GM12878 (cell line): ENCODE data around the gene OR10G3. TPM values are rescaled to one million over a fixed set of nuclear protein-coding genes. Genes with fewer than 3 reads are reported as not detected.

Experiments
- ATAC-seq: fragments of 200-7000 bp; cut with Tn5 transposase; 3 replicates; pipeline ENCODE4 v1.9.1; 2020; ENCODE audit warnings: mild to moderate bottlenecking, moderate library complexity
- BruUV-seq: library from RNA; stranded (reverse); fragments of 400-500 nt; replicated peaks from 2 replicates; lab custom pipeline; 2021; lab: Mats Ljungman, UMichigan
- CTCF ChIA-PET: fragments of 300-600 bp; sonication (Branson Sonifier 250); formaldehyde crosslinking; extraction: SDS; loops from one replicate; lab custom pipeline; 2021; ENCODE audit warnings: inconsistent platforms; lab: Yijun Ruan, JAX
- POLR2A ChIA-PET: fragments of 350-600 bp; formaldehyde crosslinking; extraction: SDS; loops from one replicate; lab custom pipeline; 2021; ENCODE audit warnings: inconsistent platforms; lab: Charles Lee
- RAD21 ChIA-PET: fragments of 300-600 bp; sonication (Branson Sonifier 250); formaldehyde crosslinking; loops from one replicate; lab custom pipeline; 2023; ENCODE audit warnings: antibody characterized with exemption; ENCODE audit not compliant: unreplicated experiment; lab: Charles Lee
- SMC1A ChIA-PET: fragments of 300-600 bp; sonication (Branson Sonifier 250); formaldehyde crosslinking; loops from one replicate; lab custom pipeline; 2023; ENCODE audit not compliant: unreplicated experiment, uncharacterized antibody; lab: Charles Lee
- DNase-seq: peaks from one replicate; pipeline ENCODE4 v3.0.0-alpha.2; 2011; ENCODE audit warnings: low read depth, low spot score
- FAIRE-seq: peaks from 3 replicates; lab custom pipeline; 2011; peaks lifted over from hg19 to GRCh38; lab: Jason Lieb, UNC
- H2AFZ ChIP-seq: 2 replicates; pipeline ENCODE4 v1.6.0; 2011; ENCODE audit warnings: low read depth, low read length, control low read depth; ENCODE audit not compliant: control insufficient read depth
- H3K27ac ChIP-seq: 2 replicates; pipeline ENCODE4 v1.5.1; 2011; ENCODE audit warnings: control low read depth; ENCODE audit not compliant: control insufficient read depth, insufficient read depth
- H3K27me3 ChIP-seq, 2 experiments: replicated peaks in 1 of 2; 2 replicates each; pipeline versions ENCODE4 v1.6.0 to v1.6.1; 2011; ENCODE audit warnings: low read length in 1 of 2; ENCODE audit not compliant: control insufficient read depth in 2 of 2, insufficient read depth in 2 of 2
- H3K36me3 ChIP-seq, 2 experiments: 2 replicates each; pipeline ENCODE4 v1.5.1; 2011; ENCODE audit warnings: low read length in 1 of 2; ENCODE audit not compliant: control insufficient read depth in 2 of 2, insufficient read depth in 2 of 2
- H3K4me1 ChIP-seq: 2 replicates; pipeline ENCODE4 v1.6.1; 2011; ENCODE audit warnings: mild to moderate bottlenecking, low read length, moderate library complexity, mixed read lengths; ENCODE audit not compliant: control insufficient read depth, insufficient read depth
- H3K4me2 ChIP-seq: 2 replicates; pipeline ENCODE4 v1.6.0; 2011; ENCODE audit warnings: control low read depth; ENCODE audit not compliant: control insufficient read depth, insufficient read depth
- H3K4me3 ChIP-seq: fragments of 200-600 bp; sonication (generic); 2 replicates; pipeline ENCODE4 v1.5.1; 2016
- H3K79me2 ChIP-seq: 2 replicates; pipeline ENCODE4 v1.6.0; 2011; ENCODE audit warnings: low read length; ENCODE audit not compliant: control insufficient read depth, insufficient read depth
- H3K9ac ChIP-seq: 2 replicates; pipeline ENCODE4 v1.8.0; 2011; ENCODE audit warnings: low read length, control low read depth, mixed read lengths; ENCODE audit not compliant: control insufficient read depth, insufficient read depth
- H3K9me3 ChIP-seq: replicated peaks from 3 replicates; pipeline ENCODE4 v1.5.1; 2011; ENCODE audit warnings: mild to moderate bottlenecking, low read length; ENCODE audit not compliant: control insufficient read depth, insufficient read depth
- H4K20me1 ChIP-seq: 2 replicates; pipeline ENCODE4 v1.6.0; 2011; ENCODE audit not compliant: control insufficient read depth, insufficient read depth
- ATF7 ChIP-seq: fragments of 450-650 bp; IDR thresholded peaks from 2 replicates; pipeline ENCODE4 v1.6.1; 2016; ENCODE audit warnings: low read depth, mild to moderate bottlenecking
- CEBPB ChIP-seq, 2 experiments: fragments of 150-350 bp in 1 of 2; IDR thresholded peaks; 2 replicates each; pipeline ENCODE4 v1.6.1; 2012 to 2014; ENCODE audit warnings: low read depth in 2 of 2, low read length in 2 of 2, borderline replicate concordance in 1 of 2, inconsistent platforms in 1 of 2
- FOXK2 ChIP-seq: fragments of 450-650 bp; IDR thresholded peaks from 2 replicates; pipeline ENCODE4 v1.6.1; 2017; ENCODE audit warnings: mild to moderate bottlenecking, moderate library complexity
- FOXM1 ChIP-seq: IDR thresholded peaks from 2 replicates; pipeline ENCODE4 v1.6.1; 2012; ENCODE audit warnings: low read depth, mild to moderate bottlenecking, inconsistent platforms, low read length, moderate library complexity
- GABPA ChIP-seq: IDR thresholded peaks from 2 replicates; pipeline ENCODE4 v1.6.1; 2014; ENCODE audit warnings: antibody characterized with exemption, low read depth, mild to moderate bottlenecking, inconsistent platforms
- IKZF1 ChIP-seq: fragments of 450-650 bp; conservative IDR thresholded peaks from 2 replicates; pipeline ENCODE4 v1.6.1; 2017; ENCODE audit warnings: antibody characterized with exemption, mild to moderate bottlenecking
- PAX5 ChIP-seq: IDR thresholded peaks from 2 replicates; pipeline ENCODE4 v1.6.1; 2011; ENCODE audit warnings: low read depth, low read length, borderline replicate concordance
- WGBS: methylation state at CpG from one replicate; pipeline ENCODE4 v1.1.6; 2016; ENCODE audit warnings: low lambda C conversion rate; ENCODE audit not compliant: insufficient replicate concordance, insufficient coverage; ENCODE audit errors: missing lambda C conversion rate; 5-methylcytosine and 5-hydroxymethylcytosine counted together
- in situ Hi-C: fragments of 300-500 bp; cut with MboI; formaldehyde crosslinking; loops from 9 replicates; pipeline ENCODE4 v1.14.3; 2018; ENCODE audit warnings: mixed read lengths
- intact Hi-C: fragments of 100-400 bp; cut with micrococcal nuclease; formaldehyde crosslinking; loops from one replicate; pipeline ENCODE4 v1.14.2; 2022; ENCODE audit not compliant: unreplicated experiment
- polyA plus RNA-seq, 11 experiments: library from polyadenylated mRNA; depleted of rRNA in 4 of 11; unstranded in 6 of 11; stranded (reverse) in 5 of 11; fragments of >200 nt; fragmentation: Nextera tagmentation in 4 of 11; fragmentation: Illumina TruSeq in 1 of 11; extraction: Ambion mirVana in 4 of 11; extraction: Trizol in 1 of 11; gene quantifications; 1 replicate in 1 of 11; 2 replicates in 10 of 11; pipeline versions ENCODE4 v1.2.1 to v1.2.3, GENCODE V29; 2011 to 2016; ENCODE audit warnings: inconsistent platforms in 2 of 11, missing spikeins in 2 of 11, low read depth in 1 of 11
- total RNA-seq, 4 experiments: library from RNA; depleted of rRNA in 3 of 4; stranded (reverse); fragments of >200 nt in 3 of 4; fragmentation: Illumina TruSeq in 1 of 4; extraction: Trizol in 1 of 4; gene quantifications; 2 replicates each; pipeline versions ENCODE4 v1.2.1 to v1.2.3, GENCODE V29; 2013 to 2021

OR10G3 gene
- total and polyA plus RNA-seq, 10 of the 15 experiments (the other 5 are each of a cell fraction or from before 2014, with no cell fraction given) = not detected

DNA sequence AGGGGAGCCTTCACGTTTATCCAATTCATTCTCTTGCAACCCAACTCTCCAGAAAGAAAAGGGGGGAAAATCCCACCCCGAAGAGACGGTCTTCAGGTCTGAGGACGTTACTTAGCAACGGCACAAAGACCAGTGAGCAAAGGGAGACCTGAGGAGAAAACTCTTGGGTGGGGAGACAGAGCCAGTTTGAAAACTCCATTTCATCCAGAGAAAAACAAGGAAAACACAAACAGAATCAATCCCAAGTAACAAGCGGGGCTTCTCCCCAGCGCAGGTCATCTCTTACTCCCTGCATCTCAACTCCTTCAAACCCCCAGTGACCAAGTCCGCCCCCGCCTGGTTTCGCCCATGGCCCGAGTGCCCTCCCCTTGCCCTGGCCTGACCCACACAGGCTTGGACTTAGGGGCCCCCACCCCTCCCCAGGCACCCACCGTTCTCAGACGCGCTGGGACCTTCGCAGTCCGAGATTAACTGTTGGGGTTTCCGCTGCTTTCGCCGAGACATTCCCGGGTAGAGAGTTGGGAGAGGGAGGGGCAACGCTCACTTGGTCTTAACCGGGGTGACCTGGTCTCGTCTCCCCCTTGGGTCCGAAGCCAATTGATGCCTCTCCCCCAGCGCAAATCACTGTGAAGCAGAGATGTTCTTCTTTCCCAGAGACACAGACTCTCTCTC is 43.3 kb downstream of the OR10G3 start:
- ChIA-PET POLR2A (no interaction called here), SMC1A (interaction anchor here (0.6 to 2.8 kb wide), 8 partner anchors 10 to 64 kb away, joined by 3 to 10 read pairs (median 3); partner anchors contain the start of genes METTL3 and SALL2), RAD21 (interaction anchor here (1.0 to 1.2 kb wide), 3 partner anchors 10 to 38 kb away, joined by 3 to 6 read pairs (median 4); partner anchors contain the start of gene SALL2), CTCF (interaction anchor here (0.8 to 2.2 kb wide), 4 partner anchors 10 to 48 kb away, joined by 3 to 10 read pairs (median 4); partner anchors contain the start of gene SALL2)
- FAIRE-seq = no peak
- 6% methylated on average over 21 of the region's 25 CpGs for WGBS
- peak; percentile 64 for ATAC-seq
- TF ChIP-seq FOXM1 (no peak), ATF7 (no peak), PAX5 (no peak), CEBPB (IDR thresholded peaks at IDR 0.05; ENCODE audit: borderline replicate concordance in 1 of 2, low read depth in 2 of 2, low read length in 2 of 2) (no peak), IKZF1 (0 out of 2 replicates have a peak, but pooled peaks have one; percentile 16), GABPA (no peak), FOXK2 (peak; percentile 46)
- Histone ChIP-seq H3K4me3 (no peak overlapping the region), H3K4me2 (0 out of 2 replicates have a peak overlapping the region, but pooled peaks have one; percentile 22), H3K79me2 (no peaks in the 10 kb centered on the region), H3K4me1 (no peaks in the 10 kb centered on the region), H3K36me3 (no peaks in the 10 kb centered on the region), H3K27ac (no peak overlapping the region), H2AFZ (no peak overlapping the region), H3K9ac (no peak overlapping the region), H4K20me1 (no peaks in the 10 kb centered on the region), H3K9me3 (no peaks in the 10 kb centered on the region), H3K27me3 (peaks cover 5 to 7% of the 10 kb centered on the region in 2 experiments)
- BruUV-seq = no TSS peak
- intact Hi-C loops (no loop called here), in situ Hi-C loops (no loop called here)
- no peak for DNase-seq
